HEK293T (cell line): ENCODE results near the gene KLK1.
"Not testable (repeated sequence)": the region's sequence is repeated elsewhere in the genome, so short reads cannot be mapped to it uniquely, and the experiment has no call there.

Experiments used
- BHLHE40 ChIP-seq: fragments of 450-650 bp; IDR thresholded peaks from 2 replicates; pipeline ENCODE4 v1.6.1; 2016; ENCODE audit warnings: mild to moderate bottlenecking, moderate library complexity, borderline replicate concordance
- FOXM1 ChIP-seq: fragments of 450-650 bp; IDR thresholded peaks from 2 replicates; pipeline ENCODE4 v1.6.1; 2017; ENCODE audit warnings: mild to moderate bottlenecking, borderline replicate concordance

- not testable (repeated sequence) for TF ChIP-seq BHLHE40, FOXM1
These were observed 50.7 kb downstream of the KLK1 start for GRCh38 chr19:50772912-50773311.
